HG02840 (cell line): ENCODE results near the gene TMEM235.

Source experiments
- ATAC-seq: cut with Tn5 transposase; IDR thresholded peaks from one replicate; pipeline ENCODE4 v1.9.1; 2021; ENCODE audit warnings: mild to moderate bottlenecking, moderate library complexity, moderate number of reproducible peaks; ENCODE audit not compliant: unreplicated experiment, low FRiP score

Gene TMEM235

GRCh38 chr17:78268191-78268874 is 36.9 kb downstream of the TMEM235 start:
- ATAC-seq = no peak

- ATAC-seq = no peak
Observed at GRCh38 chr17:78268951-78269905, 37.8 kb downstream of the TMEM235 start.

- ATAC-seq = no peak
Observed at GRCh38 chr17:78269955-78270381, 38.5 kb downstream of the TMEM235 start.

GRCh38 chr17:78271419-78272170 is 40.2 kb downstream of the TMEM235 start:
- no peak for ATAC-seq

GRCh38 chr17:78272181-78272913 is 40.9 kb downstream of the TMEM235 start:
- ATAC-seq = no peak

- ATAC-seq = no peak
Observed at GRCh38 chr17:78272914-78273258, 41.5 kb downstream of the TMEM235 start.

- ATAC-seq = no peak
Observed at GRCh38 chr17:78273813-78274212, 42.4 kb downstream of the TMEM235 start.

GRCh38 chr17:78275355-78275754 is 43.9 kb downstream of the TMEM235 start:
- no peak for ATAC-seq

GRCh38 chr17:78276098-78276887 is 44.9 kb downstream of the TMEM235 start:
- no peak for ATAC-seq

- no peak for ATAC-seq
Observed at GRCh38 chr17:78278139-78278741, 46.8 kb downstream of the TMEM235 start.

GRCh38 chr17:78279360-78279990 is 48.0 kb downstream of the TMEM235 start:
- ATAC-seq = no peak

GRCh38 chr17:78281249-78281845 is 49.9 kb downstream of the TMEM235 start:
- ATAC-seq = no peak

- ATAC-seq = no peak
Observed at GRCh38 chr17:78284146-78284545, 52.7 kb downstream of the TMEM235 start.

- ATAC-seq = no peak
Observed at GRCh38 chr17:78289004-78289403, 57.6 kb downstream of the TMEM235 start.

- ATAC-seq = no peak
Observed at GRCh38 chr17:78289802-78290363, 58.5 kb downstream of the TMEM235 start.
